ENCODE measurements around the gene PDK3. TPM values are rescaled to one million over a fixed set of nuclear protein-coding genes. Genes with fewer than 3 reads are reported as not detected.

Gene PDK3
- polyA plus RNA-seq, 1 of the 3 experiments (the other 2 are of a cell fraction) = 2.5 TPM

DNA sequence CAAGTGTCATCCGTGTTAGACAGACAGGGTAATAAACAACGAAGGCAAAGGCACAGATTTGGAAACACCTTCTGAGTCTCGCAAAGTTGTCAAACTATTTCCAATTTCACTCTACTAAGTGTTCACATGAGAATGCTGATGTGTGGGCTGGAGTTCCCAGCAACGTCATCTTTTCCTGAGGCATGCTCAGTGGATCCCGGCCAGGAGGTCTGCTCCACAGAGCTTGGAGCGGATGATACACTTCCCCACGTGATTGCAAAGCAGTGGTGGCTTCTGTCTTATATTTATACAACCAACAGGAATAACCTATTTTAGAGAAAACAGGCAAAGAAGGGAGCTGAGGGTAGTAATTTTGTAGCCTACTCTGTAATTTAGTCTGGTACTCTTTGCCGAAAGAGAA is 40.1 kb upstream of the PDK3 start (continued):
- TF ChIP-seq SMC3 (IDR thresholded peaks at IDR 0.05; ENCODE audit: low read depth, low read length) (no peak), RAD21 (IDR thresholded peaks at IDR 0.05; ENCODE audit: low read length) (no peak), ELF1 (IDR thresholded peaks at IDR 0.05) (no peak)
- TF ChIP-seq, protein P1, sequence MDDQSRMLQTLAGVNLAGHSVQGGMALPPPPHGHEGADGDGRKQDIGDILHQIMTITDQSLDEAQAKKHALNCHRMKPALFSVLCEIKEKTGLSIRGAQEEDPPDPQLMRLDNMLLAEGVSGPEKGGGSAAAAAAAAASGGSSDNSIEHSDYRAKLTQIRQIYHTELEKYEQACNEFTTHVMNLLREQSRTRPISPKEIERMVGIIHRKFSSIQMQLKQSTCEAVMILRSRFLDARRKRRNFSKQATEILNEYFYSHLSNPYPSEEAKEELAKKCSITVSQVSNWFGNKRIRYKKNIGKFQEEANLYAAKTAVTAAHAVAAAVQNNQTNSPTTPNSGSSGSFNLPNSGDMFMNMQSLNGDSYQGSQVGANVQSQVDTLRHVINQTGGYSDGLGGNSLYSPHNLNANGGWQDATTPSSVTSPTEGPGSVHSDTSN (IDR thresholded peaks at IDR 0.05) = no peak
- TF ChIP-seq, protein P2, sequence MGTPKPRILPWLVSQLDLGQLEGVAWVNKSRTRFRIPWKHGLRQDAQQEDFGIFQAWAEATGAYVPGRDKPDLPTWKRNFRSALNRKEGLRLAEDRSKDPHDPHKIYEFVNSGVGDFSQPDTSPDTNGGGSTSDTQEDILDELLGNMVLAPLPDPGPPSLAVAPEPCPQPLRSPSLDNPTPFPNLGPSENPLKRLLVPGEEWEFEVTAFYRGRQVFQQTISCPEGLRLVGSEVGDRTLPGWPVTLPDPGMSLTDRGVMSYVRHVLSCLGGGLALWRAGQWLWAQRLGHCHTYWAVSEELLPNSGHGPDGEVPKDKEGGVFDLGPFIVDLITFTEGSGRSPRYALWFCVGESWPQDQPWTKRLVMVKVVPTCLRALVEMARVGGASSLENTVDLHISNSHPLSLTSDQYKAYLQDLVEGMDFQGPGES (IDR thresholded peaks at IDR 0.05; ENCODE audit: low read depth, low read length) = no peak

- DNase-seq = no peak
- POLR2A ChIA-PET = no interaction called here
Measured at GRCh38 chrX:24425806-24426205, 39.3 kb upstream of the PDK3 start.

More at GRCh38 chrX:24425806-24426205, 39.3 kb upstream of the PDK3 start:
- 30% methylated on average over 2 of the region's 2 CpGs for WGBS (ENCODE audit: low lambda C conversion rate)
- no peaks in the 10 kb centered on the region for H4K20me1 ChIP-seq (ENCODE audit: insufficient read depth)
- H3F3A ChIP-seq (replicated peaks; ENCODE audit: insufficient read depth) = no peaks in the 10 kb centered on the region
- no peak overlapping the region for H2AFZ ChIP-seq (ENCODE audit: low read depth)
- H3K27me3 ChIP-seq (ENCODE audit: insufficient read depth) = no peaks in the 10 kb centered on the region
- no peaks in the 10 kb centered on the region for H3K36me3 ChIP-seq (replicated peaks in 1 of 2; ENCODE audit: control insufficient read depth in 1 of 2, insufficient read depth in 2 of 2, low read length in 1 of 2)
- no peaks in the 10 kb centered on the region for H3K9me3 ChIP-seq
- H3K79me2 ChIP-seq (ENCODE audit: insufficient read depth) = no peaks in the 10 kb centered on the region
- CTCF ChIA-PET = no interaction called here
- no peaks in the 10 kb centered on the region for H3K9me2 ChIP-seq
- H3K4me3 ChIP-seq (ENCODE audit: low read depth in 2 of 2, low read length in 1 of 2) = no peak overlapping the region
- TF ChIP-seq TCF12 (IDR thresholded peaks at IDR 0.05) (no peak), NRF1 (IDR thresholded peaks at IDR 0.05; ENCODE audit: low read depth, low read length) (no peak), SMC3 (IDR thresholded peaks at IDR 0.05; ENCODE audit: low read depth, low read length) (no peak), USF2 (IDR thresholded peaks at IDR 0.05; ENCODE audit: borderline replicate concordance, low read depth, low read length) (no peak), ELF1 (IDR thresholded peaks at IDR 0.05) (no peak), MAX (IDR thresholded peaks at IDR 0.05; ENCODE audit: low read depth) (no peak), USF1 (IDR thresholded peaks at IDR 0.05; ENCODE audit: borderline replicate concordance, low read depth) (no peak), EZH2phosphoT487 (IDR thresholded peaks at IDR 0.05; ENCODE audit: borderline replicate concordance, low read depth) (no peak), GABPA (IDR thresholded peaks at IDR 0.05; ENCODE audit: low read depth) (no peak), EP300 (IDR thresholded peaks at IDR 0.05; ENCODE audit: borderline replicate concordance in 1 of 2, low read depth in 1 of 2, low read length in 1 of 2) (no peak), GATA2 (CRISPR knock-in tag; IDR thresholded peaks at IDR 0.05) (no peak), TEAD4 (IDR thresholded peaks at IDR 0.05; ENCODE audit: borderline replicate concordance, insufficient read depth) (no peak), CHD2 (IDR thresholded peaks at IDR 0.05; ENCODE audit: low read length, partially characterized antibody) (no peak), SIN3A (IDR thresholded peaks at IDR 0.05; ENCODE audit: borderline replicate concordance, low read depth, low read length) (no peak), NFIC (IDR thresholded peaks at IDR 0.05; ENCODE audit: borderline replicate concordance) (no peak)
- TF ChIP-seq, protein P3, sequence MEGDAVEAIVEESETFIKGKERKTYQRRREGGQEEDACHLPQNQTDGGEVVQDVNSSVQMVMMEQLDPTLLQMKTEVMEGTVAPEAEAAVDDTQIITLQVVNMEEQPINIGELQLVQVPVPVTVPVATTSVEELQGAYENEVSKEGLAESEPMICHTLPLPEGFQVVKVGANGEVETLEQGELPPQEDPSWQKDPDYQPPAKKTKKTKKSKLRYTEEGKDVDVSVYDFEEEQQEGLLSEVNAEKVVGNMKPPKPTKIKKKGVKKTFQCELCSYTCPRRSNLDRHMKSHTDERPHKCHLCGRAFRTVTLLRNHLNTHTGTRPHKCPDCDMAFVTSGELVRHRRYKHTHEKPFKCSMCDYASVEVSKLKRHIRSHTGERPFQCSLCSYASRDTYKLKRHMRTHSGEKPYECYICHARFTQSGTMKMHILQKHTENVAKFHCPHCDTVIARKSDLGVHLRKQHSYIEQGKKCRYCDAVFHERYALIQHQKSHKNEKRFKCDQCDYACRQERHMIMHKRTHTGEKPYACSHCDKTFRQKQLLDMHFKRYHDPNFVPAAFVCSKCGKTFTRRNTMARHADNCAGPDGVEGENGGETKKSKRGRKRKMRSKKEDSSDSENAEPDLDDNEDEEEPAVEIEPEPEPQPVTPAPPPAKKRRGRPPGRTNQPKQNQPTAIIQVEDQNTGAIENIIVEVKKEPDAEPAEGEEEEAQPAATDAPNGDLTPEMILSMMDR (IDR thresholded peaks at IDR 0.05) = no peak
- H3K9ac ChIP-seq = no peak overlapping the region
- no peak overlapping the region for H3K27ac ChIP-seq (ENCODE audit: low read depth in 2 of 2, low read length in 1 of 2)
- H3K4me1 ChIP-seq (ENCODE audit: control insufficient read depth in 1 of 2, insufficient read depth in 2 of 2, low read depth in 1 of 2, low read length in 1 of 2) = no peaks in the 10 kb centered on the region
- H3K4me2 ChIP-seq = no peak overlapping the region

Data from SK-N-SH (cell line).